Body of pancreas (tissue), 4 donors: ENCODE results near the gene GDF3. TPM values are rescaled to one million over a fixed set of nuclear protein-coding genes. Genes with fewer than 3 reads are reported as not detected.

Experiments
- ATAC-seq: fragments of 150-250 bp; one replicate; pipeline ENCODE4 v1.9.1; 2016
- DNase-seq, 4 donors: peaks; one replicate each; pipeline ENCODE4 v3.0.0-alpha.2; 2019
- H3K27ac ChIP-seq, 4 donors: fragments of 200-600 bp; sonication (generic); 1 replicate in 3 of 4; 2 replicates in 1 of 4; pipeline versions ENCODE4 v1.5.1 to v1.6.1; 2016 to 2019; ENCODE audit warnings: mild to moderate bottlenecking in 1 of 4, mixed read lengths in 1 of 4, moderate library complexity in 1 of 4
- H3K27me3 ChIP-seq, 2 donors: fragments of 200-600 bp; sonication (generic); one replicate each; pipeline ENCODE4 v1.6.0; 2016; ENCODE audit warnings: mild to moderate bottlenecking in 1 of 2
- H3K36me3 ChIP-seq, 2 donors: fragments of 200-600 bp; sonication (generic); replicated peaks in 1 of 2; 2 replicates each; pipeline ENCODE4 v1.5.1; 2016; ENCODE audit warnings: low read depth in 2 of 2; ENCODE audit not compliant: insufficient read depth in 1 of 2
- H3K4me1 ChIP-seq: fragments of 200-600 bp; sonication (generic); one replicate; pipeline ENCODE4 v1.6.0; 2016
- H3K4me3 ChIP-seq, 2 donors: fragments of 200-600 bp; sonication (generic); 1 replicate in 1 of 2; 2 replicates in 1 of 2; pipeline ENCODE4 v1.5.1; 2016 to 2019
- H3K9me3 ChIP-seq, 3 donors: fragments of 200-600 bp; sonication (generic); 1 replicate in 2 of 3; 2 replicates in 1 of 3; pipeline ENCODE4 v1.5.1; 2016
- CTCF ChIP-seq, 7 experiments: fragments of 450-650 bp in 4 of 7; fragments of 200-600 bp in 3 of 7; sonication (generic) in 3 of 7; IDR thresholded peaks; one replicate each; pipeline ENCODE4 v1.5.1; 2016 to 2019; ENCODE audit warnings: antibody characterized with exemption in 7 of 7
- POLR2A ChIP-seq, 3 donors: fragments of 450-650 bp; IDR thresholded peaks; one replicate each; pipeline ENCODE4 v1.6.1; 2016; ENCODE audit warnings: antibody characterized with exemption in 3 of 3, mild to moderate bottlenecking in 2 of 3
- WGBS, 2 donors: methylation state at CpG; one replicate each; pipeline ENCODE4 v1.1.5; 2017; 5-methylcytosine and 5-hydroxymethylcytosine counted together
- intact Hi-C: fragments of 100-400 bp; cut with DNase I; formaldehyde crosslinking; loops from one replicate; pipeline ENCODE4 v1.15.1; 2023
- total RNA-seq, 2 donors: library from RNA; depleted of rRNA; stranded (reverse); fragments of >200 nt; gene quantifications; one replicate each; pipeline ENCODE4 v1.1.0, GENCODE V29; 2016

GDF3 gene
- total RNA-seq, 2 donors from 2014 or later, result not detected

DNA sequence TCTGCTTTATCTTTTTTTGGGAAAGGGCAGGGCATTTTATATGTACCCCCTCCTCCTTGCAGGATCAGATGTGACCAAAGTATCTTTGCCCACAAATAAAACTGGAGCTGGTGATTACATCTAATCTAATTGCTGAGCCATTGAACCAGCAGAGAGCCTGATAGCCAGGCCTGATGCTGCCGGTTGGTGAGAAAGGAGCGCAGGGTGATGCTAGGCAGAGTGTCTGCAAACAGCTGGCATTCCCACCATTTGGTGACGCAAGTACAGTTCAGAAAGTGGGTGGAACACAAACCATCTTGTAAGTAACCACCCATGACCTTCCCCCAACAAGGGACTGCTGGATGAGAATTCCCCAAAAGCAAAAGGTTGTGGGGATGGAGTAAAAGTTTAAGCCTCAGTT, 28.4 kb upstream of the GDF3 start:
- H3K9me3 ChIP-seq, result no peaks in the 10 kb centered on the region

DNA sequence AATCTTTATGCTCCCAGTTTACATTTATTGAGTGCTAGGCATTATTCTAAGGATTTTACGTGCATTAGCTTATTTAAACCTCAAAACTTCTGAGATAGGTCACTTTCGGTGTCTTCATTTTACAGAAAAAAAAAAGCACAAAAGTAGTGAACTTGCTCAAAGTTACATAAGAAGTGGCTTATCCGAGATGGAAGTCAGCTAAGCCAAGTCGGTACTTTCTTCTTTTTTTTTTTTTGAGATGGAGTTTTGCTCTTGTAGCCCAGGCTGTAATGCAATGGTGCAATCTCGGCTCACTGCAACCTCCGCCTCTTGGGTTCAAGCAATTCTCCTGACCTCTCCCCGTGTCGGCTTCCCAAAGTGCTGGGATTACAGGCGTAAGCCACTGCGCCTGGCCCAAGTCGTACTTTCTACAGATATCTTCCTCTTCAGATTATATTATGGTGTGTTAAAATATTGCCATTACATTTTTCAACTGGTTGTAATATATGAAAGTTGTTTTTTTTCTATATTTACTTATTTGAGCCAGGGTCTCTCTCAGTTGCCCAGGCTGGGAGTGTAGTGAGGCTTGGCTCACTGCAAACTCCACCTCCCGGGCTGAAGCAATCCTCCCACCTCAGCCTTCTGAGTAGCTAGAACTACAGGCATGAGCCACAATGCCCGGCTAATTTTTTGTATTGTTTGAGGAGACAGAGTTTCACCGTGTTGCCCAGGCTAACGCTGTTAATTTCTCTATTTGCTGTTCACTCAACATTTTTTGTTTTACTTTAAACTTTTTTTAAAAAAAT, 24.6 kb upstream of the GDF3 start:
- 56 to 57% methylated on average over 15 of the region's 15 CpGs for WGBS, 2 donors
- Histone ChIP-seq H3K4me3 (no peak overlapping the region), H3K27ac (no peak overlapping the region), H3K4me1 (no peaks in the 10 kb centered on the region), H3K36me3 (no peaks in the 10 kb centered on the region), H3K9me3 (no peaks in the 10 kb centered on the region), H3K27me3 (no peaks in the 10 kb centered on the region)
- no peak for ATAC-seq
- DNase-seq, result no peak
- intact Hi-C loops, result no loop called here
- TF ChIP-seq POLR2A (IDR thresholded peaks at IDR 0.05) (no peak), CTCF (IDR thresholded peaks at IDR 0.05) (no peak)

More for the DNA sequence above, 28.4 kb upstream of the GDF3 start:
- intact Hi-C loops, result no loop called here
- ATAC-seq, result no peak
- no peak for TF ChIP-seq POLR2A (IDR thresholded peaks at IDR 0.05)
- TF ChIP-seq CTCF (IDR thresholded peaks at IDR 0.05), result no peak
- Histone ChIP-seq H3K27me3 (no peaks in the 10 kb centered on the region), H3K4me3 (no peak overlapping the region), H3K27ac (no peak overlapping the region), H3K4me1 (no peaks in the 10 kb centered on the region), H3K36me3 (no peaks in the 10 kb centered on the region)
- DNase-seq, result no peak
- 59 to 63% methylated on average over 3 of the region's 3 CpGs for WGBS, 2 donors

DNA sequence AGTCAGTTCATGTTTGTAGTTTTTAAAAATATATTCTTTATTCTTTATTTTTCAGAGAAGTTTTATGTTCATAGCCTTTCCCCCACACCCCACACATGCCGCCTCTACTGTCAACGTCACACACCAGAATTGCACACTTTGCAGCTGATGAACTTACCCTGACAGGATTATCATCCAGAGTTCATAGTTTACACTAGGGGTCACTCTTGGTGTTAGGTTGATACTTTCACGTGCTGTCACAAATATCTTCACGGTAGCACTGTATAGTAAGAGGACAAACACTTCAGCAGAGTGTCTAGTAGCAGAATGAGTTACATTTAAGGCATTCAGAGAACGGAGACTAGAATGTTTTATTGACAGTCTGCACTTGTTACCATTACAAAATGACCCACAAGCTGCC, 20.8 kb upstream of the GDF3 start:
- ATAC-seq (no peak), DNase-seq (no peak)
- no peaks in the 10 kb centered on the region for H3K36me3 ChIP-seq
- intact Hi-C loops, result no loop called here
- TF ChIP-seq POLR2A (IDR thresholded peaks at IDR 0.05) (no peak), CTCF (IDR thresholded peaks at IDR 0.05) (peak in 3 of 7 experiments; percentile 34 to 36 (median 35))
- no peaks in the 10 kb centered on the region for H3K4me1 ChIP-seq
- no peak overlapping the region for H3K4me3 ChIP-seq
- H3K27me3 ChIP-seq, result no peaks in the 10 kb centered on the region
- WGBS, 2 donors, result 4 to 7% methylated on average over 5 of the region's 5 CpGs
- no peaks in the 10 kb centered on the region for H3K9me3 ChIP-seq
- H3K27ac ChIP-seq, result no peak overlapping the region

- Histone ChIP-seq H3K4me1 (no peaks in the 10 kb centered on the region), H3K9me3 (no peaks in the 10 kb centered on the region), H3K27me3 (no peaks in the 10 kb centered on the region), H3K27ac (no peak overlapping the region), H3K4me3 (no peak overlapping the region), H3K36me3 (no peaks in the 10 kb centered on the region)
- 79 to 80% methylated on average over 26 to 28 of the region's 28 CpGs for WGBS, 2 donors
- intact Hi-C loops, result no loop called here
- no peak for DNase-seq
- no peak for ATAC-seq
- TF ChIP-seq POLR2A (IDR thresholded peaks at IDR 0.05) (no peak), CTCF (IDR thresholded peaks at IDR 0.05) (no peak)
Observed at GRCh38 chr12:7712841-7713442, 17.4 kb upstream of the GDF3 start.
